Muscle of back (tissue), 11 donors: Measurements from ENCODE around the gene YAP1. TPM values are rescaled to one million over a fixed set of nuclear protein-coding genes. Genes with fewer than 3 reads are reported as not detected.
"Not testable (repeated sequence)": the region's sequence is repeated elsewhere in the genome, so short reads cannot be mapped to it uniquely, and the experiment has no call there.

Experiments
- DNase-seq, 3 donors: peaks; one replicate each; pipeline versions ENCODE4 v3.0.0 to v3.0.0-alpha.2; 2013
- polyA plus RNA-seq, 10 donors: library from polyadenylated mRNA; unstranded; fragments of 120-200 nt; gene quantifications; one replicate each; pipeline ENCODE4 v1.2.1, GENCODE V29; 2013; ENCODE audit not compliant: insufficient read length in 10 of 10

Gene YAP1
- polyA plus RNA-seq, 10 donors = 64.4 to 99.7 (median 76.7) TPM

- DNase-seq = no peak
Measured at GRCh38 chr11:102196816-102197215, 86.6 kb downstream of the YAP1 start.

- peak in 1 of 3 donors; percentile 13 for DNase-seq
Measured at GRCh38 chr11:102197670-102198139, 87.5 kb downstream of the YAP1 start.

- DNase-seq = no peak
Measured at GRCh38 chr11:102199673-102200072, 89.4 kb downstream of the YAP1 start.

GRCh38 chr11:102200325-102200724, 90.1 kb downstream of the YAP1 start:
- DNase-seq = not testable (repeated sequence)

- DNase-seq = no peak
Measured at GRCh38 chr11:102201776-102202175, 91.5 kb downstream of the YAP1 start.

DNA sequence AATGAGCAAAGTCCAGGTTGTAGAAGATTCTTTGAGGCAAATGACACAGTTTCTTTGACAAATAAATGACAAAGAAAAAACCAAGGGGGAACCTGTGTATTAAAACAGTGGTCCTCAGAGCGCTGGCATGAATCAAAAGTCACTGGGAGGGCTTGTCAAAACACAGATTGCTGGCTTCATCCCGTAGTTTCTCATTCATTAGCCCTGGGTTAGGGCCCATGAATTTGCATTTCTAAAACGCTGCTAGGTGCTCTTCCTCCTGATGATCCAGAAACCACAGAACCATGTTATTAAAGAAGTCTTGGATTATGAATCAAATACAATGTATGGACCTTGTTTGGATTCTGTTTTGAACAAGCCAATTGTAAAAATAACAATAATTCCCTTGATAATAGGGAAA, 92.7 kb downstream of the YAP1 start:
- no peak for DNase-seq

DNA sequence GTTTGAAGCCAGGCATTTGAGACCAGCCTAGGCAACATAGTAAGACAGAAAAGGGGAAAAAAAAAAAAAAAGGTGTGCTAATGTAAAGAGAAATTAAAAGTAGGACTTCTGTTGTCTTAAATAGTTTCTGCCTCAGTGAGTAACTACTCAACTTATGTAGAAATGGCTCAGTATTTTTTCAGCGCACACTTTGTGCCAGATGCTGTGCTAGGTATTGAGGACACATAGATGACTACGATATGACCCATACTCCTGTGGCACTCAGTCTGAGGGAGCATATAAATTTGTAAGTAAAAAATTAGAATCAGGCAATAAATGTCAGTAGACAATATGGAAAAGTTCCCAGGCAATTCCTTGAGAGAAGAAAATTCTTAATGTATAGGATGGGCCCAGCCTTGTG, 93.9 kb downstream of the YAP1 start:
- DNase-seq = no peak

DNA sequence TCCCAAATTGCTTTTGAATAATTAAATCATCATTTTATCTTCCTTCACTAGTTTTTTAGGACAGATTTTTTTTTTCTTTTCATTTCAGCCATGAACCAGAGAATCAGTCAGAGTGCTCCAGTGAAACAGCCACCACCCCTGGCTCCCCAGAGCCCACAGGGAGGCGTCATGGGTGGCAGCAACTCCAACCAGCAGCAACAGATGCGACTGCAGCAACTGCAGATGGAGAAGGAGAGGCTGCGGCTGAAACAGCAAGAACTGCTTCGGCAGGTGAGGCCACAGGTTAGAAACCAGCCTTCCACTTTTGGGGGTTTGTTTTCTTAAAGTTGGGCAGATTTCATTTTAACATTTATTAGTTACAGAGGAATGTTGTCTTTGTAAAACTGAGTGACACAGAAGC, 95.6 kb downstream of the YAP1 start:
- no peak for DNase-seq

GRCh38 chr11:102208835-102209234, 98.6 kb downstream of the YAP1 start:
- DNase-seq = no peak

GRCh38 chr11:102214623-102215022, 104.4 kb downstream of the YAP1 start:
- DNase-seq = no peak

DNA sequence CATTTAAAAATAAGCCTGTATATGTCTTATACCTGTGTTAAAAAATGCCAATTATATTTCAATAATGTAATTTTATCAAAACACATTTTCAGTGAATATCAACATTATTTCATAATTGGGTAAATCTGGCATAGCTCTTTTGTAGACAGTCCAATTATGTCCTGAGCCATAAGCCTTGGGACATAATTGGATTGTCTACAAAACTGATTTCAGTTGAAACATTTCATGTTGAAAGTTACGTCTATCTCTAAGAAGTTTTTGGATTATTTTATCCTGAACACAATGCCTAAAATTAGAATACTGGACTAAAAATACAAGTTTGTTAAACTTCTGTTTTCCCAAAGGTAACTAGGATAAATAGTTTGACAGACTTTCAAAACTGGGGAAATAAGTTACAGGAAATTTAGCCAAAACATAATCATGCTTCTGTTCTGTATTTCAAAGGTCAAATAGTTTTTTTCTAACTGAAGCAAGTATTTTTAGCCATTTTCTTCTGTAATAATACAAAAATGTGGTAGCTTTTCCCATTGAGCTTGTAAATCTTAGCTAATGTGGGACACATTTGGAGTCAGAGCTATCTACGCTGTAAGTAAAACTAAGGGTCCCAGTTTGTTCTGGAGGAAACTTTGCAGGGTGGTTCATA, 106.3 kb downstream of the YAP1 start:
- DNase-seq = peak; percentile 45 to 80 (median 47)

DNA sequence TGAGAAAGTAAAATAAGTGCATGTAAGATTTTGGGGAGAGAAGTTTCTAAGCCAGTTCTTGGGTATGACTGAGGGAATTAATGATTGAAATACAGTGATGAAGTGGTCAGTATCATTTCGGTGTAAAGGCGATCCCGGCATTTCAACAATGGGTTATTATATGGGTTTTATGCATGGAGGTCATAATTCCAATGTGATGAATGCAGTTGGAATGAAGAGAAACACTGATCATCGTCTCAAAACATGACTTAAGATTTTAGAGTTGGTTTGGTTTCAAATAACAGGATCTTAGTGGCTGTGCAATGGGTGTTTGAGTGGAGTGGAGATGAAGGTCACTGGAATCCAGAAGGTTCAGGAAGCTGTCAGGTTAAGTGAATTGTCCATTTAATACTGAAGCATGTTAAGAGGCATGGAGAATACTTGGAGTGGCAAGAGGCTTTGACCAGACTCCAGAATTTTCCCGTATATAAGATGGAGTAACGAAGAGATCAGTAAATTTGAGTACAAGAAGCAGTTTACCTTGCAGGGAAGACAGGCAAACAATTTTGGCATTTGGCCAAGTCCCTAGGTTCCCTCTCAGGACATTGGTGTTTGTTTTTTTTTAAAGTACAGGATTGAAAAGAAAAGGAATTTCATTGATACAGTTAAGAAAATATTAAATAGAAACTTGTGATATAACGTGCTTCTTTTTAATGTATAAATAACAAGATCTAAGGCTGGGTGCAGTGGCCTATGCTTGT, 110.7 kb downstream of the YAP1 start:
- DNase-seq = no peak

- DNase-seq = no peak
Measured at GRCh38 chr11:102223859-102224258, 113.6 kb downstream of the YAP1 start.

- peak in 1 of 3 donors; percentile 86 for DNase-seq
Measured at GRCh38 chr11:102225689-102226568, 115.7 kb downstream of the YAP1 start.

DNA sequence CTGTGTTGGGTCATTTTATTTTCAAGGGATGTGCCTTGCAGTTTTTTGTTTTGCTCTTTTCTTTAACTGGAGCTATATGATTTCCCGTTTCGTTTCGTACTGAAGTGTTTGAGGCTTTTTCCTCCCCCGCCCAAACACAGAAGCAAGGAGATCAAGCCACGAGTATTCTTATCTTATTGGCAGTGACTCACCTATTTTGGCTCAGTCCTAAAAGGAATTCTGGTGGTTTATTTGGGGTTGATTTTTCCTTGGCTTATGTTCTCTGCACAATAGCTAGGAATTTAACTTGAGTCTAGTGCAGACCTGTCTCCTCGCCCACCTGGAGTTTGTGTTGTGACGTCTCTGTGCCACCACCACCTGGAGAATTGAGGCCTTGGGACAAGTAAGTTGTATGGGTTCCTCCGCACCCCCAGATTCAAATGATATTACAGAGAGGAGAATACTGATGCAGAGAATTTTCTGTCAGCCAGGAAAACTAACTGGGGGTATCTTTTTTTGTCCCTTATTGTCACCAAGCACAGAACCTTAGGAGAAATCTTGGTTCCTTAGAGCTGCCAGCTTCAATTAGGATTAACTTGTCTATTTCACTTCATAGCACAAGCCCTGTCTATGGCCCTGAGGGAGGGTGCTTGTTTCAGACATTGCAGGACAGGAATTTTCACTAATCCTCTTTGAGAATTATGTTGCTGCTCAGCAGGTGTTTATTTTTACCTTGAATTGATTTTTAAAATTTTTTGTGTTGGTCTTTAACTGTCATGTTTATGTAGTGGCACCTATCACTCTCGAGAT, 116.6 kb downstream of the YAP1 start:
- DNase-seq = no peak

DNA sequence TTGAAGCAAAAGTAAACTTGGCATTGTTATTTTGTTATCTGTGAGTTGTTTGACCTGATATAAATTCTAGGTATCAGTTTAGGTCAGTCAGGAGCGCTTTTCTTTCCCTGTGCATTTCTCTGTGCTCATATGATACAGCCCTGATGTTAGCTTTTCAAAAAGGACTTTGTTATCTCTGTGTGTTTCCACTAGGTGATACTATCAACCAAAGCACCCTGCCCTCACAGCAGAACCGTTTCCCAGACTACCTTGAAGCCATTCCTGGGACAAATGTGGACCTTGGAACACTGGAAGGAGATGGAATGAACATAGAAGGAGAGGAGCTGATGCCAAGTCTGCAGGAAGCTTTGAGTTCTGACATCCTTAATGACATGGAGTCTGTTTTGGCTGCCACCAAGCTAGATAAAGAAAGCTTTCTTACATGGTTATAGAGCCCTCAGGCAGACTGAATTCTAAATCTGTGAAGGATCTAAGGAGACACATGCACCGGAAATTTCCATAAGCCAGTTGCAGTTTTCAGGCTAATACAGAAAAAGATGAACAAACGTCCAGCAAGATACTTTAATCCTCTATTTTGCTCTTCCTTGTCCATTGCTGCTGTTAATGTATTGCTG, 119.4 kb downstream of the YAP1 start:
- DNase-seq = no peak

- DNase-seq = no peak
Measured at GRCh38 chr11:102230186-102230585, 119.9 kb downstream of the YAP1 start.

GRCh38 chr11:102230911-102231310, 120.7 kb downstream of the YAP1 start:
- DNase-seq = no peak

- DNase-seq = peak in 2 of 3 donors; percentile 42 to 57
Measured at GRCh38 chr11:102234779-102235439, 124.7 kb downstream of the YAP1 start.

DNA sequence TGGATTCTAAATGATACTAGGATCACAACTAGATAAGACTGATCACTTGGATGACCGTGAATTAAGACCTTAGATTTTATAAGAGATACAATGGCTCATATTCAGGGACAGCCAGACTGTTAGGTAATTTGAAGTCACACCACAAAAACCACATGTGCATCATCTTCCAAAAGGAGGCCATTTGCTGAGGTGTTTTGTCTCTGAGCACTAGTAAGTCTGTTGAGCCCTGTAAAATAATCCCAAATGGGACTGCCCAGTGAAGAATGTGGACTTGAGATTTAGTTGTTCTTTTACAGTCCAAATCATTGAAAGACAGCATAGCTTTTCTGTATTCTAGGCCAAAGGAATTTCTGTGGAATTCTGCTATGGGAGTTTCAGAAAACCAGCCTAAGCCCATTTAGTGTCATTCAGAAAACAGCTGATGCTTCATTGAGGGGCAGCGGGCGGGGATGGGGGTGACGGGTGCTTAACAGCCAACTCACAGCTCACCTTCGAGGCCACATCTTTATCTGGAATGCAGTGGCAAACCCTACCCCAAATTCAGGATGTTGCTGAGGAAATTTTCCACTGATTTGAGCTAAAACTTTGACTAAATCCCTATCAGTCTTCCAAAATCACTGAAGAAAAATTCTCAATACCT, 127.0 kb downstream of the YAP1 start:
- DNase-seq = no peak
